ENCODE measurements around the gene THSD4.

Gene THSD4

GRCh38 chr15:71612397-71612722 is 497.1 kb downstream of the THSD4 start:
- no peak for DNase-seq (ENCODE audit: low spot score)

- DNase-seq (ENCODE audit: low spot score): no peak
Observed at GRCh38 chr15:71612869-71613268, 497.6 kb downstream of the THSD4 start.

DNA sequence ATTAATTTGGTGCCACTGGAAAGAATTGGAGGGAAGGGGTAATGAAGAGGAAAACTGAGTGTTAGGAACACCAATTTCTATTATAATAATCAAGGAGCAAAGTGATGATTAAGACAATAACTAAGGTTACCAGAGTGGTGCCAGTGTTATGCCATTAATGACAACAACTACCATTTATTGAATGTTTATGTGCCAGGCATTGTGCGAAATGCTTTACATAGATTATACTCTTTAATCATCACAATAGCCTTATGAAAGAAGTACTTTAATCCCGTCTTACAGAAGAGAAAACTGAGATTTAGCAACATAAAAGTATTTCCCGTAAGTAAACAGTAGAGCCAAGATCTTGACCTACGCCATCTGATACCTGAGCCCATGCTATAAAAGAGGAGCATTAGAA is 507.8 kb downstream of the THSD4 start:
- DNase-seq (ENCODE audit: low spot score): no peak

DNA sequence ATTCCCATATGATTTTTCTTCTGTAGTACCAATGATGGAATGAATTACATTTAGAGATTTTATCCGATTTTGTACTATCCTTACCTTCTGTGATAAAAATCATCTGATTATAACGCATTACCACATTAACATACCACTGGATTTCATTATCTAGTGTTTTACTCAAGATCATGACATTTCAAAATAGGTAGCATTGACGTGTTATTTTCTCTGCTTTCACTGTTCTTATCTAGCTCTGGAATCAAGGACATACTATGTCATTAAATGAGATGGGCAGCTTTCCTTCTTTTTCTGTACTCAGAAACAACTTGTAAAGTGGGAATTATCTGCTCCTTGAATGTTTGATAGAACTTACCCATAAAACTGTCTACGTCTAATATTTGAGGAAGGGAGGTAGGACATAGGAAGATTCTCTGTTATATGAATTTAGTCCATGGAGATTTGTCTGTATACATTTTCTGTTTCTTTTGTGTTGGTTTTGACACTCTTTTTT is 511.4 kb downstream of the THSD4 start:
- no peak for DNase-seq (ENCODE audit: low spot score)

DNA sequence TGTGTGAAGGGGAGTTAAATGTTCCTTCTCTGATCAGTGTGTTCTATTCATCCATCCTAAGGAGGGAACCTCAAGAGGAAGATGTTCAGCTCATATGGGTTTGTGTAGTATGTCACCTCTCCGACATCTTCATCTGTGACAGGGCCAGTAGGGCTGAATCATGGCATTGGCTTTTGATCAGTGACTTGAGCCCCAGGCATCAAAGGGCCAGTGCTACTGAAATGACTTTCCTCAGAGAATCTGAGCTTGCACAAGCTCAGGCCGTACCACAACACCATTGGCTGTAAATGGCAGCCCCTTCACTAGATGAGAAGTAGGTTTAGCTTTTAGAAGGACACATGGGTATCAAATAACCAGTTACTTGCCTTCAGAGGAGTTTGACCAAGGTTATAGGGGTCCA is 511.9 kb downstream of the THSD4 start:
- DNase-seq (ENCODE audit: low spot score): no peak

DNA sequence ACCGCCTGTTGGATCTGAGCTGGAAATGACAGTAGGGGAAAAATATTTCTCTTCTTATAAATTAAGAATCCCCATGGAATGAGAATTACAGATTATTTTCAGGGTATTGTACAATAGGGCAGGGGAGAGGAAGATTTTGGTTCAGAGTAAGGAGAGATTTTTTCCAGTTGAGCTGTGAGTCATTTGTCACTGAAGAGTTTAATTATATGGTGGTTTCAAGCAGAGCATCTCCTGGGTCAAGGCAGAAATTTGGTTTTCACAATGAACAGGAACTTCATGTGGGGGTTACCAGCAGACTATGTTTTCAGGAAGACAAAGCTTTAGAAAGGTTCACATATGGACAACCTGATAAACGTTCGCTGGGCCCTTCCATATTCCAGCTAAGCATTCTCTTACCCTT is 512.3 kb downstream of the THSD4 start:
- no peak for DNase-seq (ENCODE audit: low spot score)

GRCh38 chr15:71628988-71629770 is 513.9 kb downstream of the THSD4 start:
- no peak for DNase-seq (ENCODE audit: low spot score)

GRCh38 chr15:71629781-71630474 is 514.7 kb downstream of the THSD4 start:
- DNase-seq (ENCODE audit: low spot score): no peak

- no peak for DNase-seq (ENCODE audit: low spot score)
Observed at GRCh38 chr15:71630475-71630809, 515.2 kb downstream of the THSD4 start.

DNA sequence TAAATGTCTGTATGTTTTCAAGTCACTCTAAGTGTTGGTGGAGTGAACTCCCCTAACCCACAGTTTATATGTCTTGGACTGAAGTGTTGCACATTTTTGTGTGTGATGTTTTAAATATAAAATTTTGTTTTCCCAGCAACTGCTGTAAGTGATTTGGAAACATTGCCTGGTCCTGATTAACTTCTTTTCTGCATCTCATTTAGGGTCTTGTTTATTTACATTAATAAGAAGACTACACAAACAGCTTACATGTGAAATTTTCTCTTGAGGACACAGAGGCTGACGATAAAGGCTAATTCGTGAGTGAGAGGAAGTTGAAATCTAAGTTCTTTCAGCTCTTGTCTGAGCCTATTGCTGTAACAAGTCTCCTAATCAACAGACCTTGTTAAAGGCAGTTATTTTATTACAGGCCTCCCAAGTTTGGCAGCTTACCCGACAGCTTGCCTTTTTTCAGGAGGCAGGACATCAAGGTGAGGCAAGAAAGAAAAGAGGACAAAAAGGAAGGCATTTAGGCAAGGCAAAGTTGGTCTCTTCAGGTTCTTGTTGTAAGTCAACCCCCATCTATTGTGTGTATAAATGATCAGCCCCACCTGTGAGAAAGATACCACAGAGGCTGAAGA is 517.4 kb downstream of the THSD4 start:
- DNase-seq (ENCODE audit: low spot score): no peak

GRCh38 chr15:71634820-71635560 is 519.7 kb downstream of the THSD4 start:
- DNase-seq (ENCODE audit: low spot score): no peak

- no peak for DNase-seq (ENCODE audit: low spot score)
Observed at GRCh38 chr15:71635735-71636134, 520.5 kb downstream of the THSD4 start.

- DNase-seq (ENCODE audit: low spot score): no peak
Observed at GRCh38 chr15:71638876-71639275, 523.6 kb downstream of the THSD4 start.

DNA sequence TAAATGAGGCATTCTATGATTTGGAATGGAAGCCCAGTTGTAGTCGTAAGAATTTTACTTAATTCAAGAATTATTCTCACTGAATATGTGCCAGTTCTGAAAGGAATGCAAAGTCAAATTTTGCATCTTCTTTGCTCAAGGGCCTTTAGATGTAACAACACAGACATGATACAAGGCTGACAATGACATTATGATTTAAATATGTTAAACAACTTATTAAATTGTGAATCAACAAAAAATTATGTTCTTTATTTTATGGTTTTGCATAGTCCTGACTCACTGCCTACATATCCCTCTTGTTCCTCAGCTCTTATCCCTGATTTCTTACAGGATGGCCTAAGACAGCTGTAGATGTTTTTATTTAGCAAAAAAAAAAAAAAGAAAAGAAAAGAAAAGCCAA is 524.2 kb downstream of the THSD4 start:
- no peak for DNase-seq (ENCODE audit: low spot score)

- no peak for DNase-seq (ENCODE audit: low spot score)
Observed at GRCh38 chr15:71643918-71644317, 528.6 kb downstream of the THSD4 start.

DNA sequence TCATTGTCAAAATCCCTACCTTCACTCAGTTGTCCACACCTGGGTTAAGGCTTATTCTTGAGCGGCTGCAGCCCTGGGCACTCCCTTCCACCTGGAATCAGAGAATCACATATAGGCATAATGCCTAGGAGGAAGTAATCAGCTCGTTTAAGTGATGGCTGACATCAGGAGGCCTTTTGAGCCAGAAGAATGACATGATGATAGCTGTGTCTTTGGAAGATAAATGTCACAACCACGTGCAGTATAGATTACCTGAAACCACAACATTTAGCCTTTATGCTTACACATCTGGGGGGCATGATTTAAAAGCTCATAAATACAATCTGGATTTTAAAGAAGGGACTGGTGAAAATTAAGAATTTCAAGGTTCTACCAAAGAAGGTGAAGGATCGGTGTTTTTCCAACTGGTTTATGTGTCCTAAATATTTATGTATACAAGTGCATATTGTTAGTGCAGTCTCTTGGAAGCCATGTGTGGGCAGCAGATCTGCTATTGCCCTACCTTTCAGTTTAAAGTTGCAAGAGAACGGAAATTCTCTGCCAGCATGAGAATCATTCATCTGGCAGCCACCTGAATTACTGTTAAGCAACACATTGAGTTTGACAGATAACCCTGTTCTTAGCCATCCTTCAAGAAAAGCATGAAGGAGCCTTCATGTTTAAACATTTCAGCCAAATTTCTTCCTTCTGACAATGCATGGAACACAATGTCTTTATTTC is 531.7 kb downstream of the THSD4 start:
- DNase-seq (ENCODE audit: low spot score): no peak

DNA sequence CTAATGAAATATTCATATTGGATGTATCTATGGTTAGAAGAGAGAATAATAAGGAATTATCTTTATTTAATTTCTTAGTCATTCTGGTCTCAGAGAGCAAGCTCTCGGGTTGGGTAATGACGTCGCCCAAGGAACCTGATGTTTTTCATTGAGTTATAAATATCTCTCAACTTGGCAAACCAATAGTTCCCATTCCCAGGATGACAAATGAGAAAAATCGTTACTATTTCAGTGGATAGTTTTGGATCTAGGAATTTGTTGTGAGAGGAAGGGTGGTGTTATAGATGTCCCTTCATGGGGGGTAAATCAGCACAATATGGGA is 532.2 kb downstream of the THSD4 start:
- DNase-seq (ENCODE audit: low spot score): no peak

GRCh38 chr15:71648095-71648494 is 532.8 kb downstream of the THSD4 start:
- DNase-seq (ENCODE audit: low spot score): no peak

GRCh38 chr15:71649894-71650293 is 534.6 kb downstream of the THSD4 start:
- DNase-seq (ENCODE audit: low spot score): no peak

DNA sequence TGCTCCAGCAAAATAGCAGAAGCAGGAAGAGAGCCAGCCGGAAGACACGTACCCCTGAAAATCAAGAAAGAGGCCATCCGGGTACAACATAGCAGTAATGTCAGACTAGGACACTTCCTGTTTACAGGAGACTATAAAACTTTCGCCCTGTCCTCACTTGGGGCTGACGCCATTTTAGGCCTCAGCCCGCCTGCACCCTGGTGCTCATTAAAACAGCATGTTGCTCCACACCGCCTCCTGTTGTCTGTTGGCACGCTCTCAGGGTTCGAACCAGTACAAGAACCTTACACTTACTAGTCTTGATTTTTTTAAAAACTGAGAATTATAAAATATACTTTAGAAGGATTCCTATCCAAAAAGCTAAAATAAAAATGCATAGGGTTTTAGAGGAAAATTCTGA is 535.3 kb downstream of the THSD4 start:
- DNase-seq (ENCODE audit: low spot score): no peak

DNA sequence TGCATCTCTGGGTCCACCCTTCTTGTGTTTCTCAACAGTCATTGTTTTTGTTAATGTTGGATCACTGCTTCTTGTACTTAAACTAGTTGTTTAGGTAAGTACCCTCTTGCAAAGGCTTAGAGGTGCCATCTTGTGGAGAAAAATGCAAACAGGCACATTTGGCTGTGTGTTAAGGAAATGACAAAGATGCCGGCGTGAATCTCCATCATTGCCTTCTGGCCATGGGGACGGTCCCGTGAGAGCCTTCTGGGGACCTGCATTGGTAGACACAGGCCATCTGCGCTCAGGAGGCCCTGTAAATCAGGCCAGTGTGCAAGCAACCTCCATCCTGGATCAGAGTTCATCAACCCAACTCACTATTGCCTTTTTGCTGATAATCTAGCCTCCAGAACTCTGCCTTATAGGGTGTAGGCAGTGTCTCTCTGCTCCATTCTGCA is 536.5 kb downstream of the THSD4 start:
- DNase-seq (ENCODE audit: low spot score): peak; percentile 19

Data from SK-N-DZ (cell line).